ENCODE results near the gene MUC22.
A peak's percentile ranks its signal among the peaks of the same experiment; 100 is the strongest.
"Not testable (repeated sequence)": the region's sequence is repeated elsewhere in the genome, so short reads cannot be mapped to it uniquely, and the experiment has no call there.

The MUC22 gene

DNA sequence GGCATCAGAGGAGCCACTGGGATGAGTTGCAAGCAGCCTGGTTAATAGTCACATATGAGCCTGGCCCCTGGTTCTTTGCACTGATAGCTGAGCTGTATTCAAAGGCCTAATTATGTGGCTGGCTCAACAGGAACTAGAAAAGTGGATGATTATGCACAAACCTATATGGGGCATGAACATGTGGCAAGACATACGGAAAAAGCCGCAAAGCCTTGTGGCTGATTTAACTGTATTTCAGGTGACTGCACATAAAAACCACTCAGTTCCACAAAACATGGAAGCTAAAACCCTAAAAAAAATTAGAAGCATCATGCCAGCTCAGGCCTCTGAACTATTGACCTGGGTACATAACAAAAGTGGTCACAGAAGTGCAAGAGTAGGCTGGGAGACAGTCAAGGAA is 13.0 kb upstream of the MUC22 start:
- no peak for FAIRE-seq
- no peak for DNase-seq (ENCODE audit: low spot score)

DNA sequence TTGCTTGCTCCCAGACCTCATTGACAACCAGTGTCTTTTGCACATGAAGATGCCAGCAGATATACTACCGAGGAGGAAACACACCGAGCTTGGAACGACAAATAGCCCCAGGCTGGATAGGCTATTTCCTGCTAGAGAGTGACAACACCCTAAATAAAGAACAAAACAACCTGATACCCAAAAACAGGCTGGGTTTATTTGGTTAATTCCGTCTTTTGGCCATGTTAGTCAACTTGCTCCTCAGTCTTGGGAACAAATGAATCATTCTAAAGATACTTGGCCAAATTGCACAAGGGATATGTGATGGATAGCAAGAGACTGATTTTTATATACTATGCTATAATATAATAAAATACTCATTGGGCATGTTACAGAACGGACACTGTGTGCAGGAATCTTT is 11.5 kb upstream of the MUC22 start:
- FAIRE-seq (no peak), DNase-seq (ENCODE audit: low spot score) (no peak)

DNA sequence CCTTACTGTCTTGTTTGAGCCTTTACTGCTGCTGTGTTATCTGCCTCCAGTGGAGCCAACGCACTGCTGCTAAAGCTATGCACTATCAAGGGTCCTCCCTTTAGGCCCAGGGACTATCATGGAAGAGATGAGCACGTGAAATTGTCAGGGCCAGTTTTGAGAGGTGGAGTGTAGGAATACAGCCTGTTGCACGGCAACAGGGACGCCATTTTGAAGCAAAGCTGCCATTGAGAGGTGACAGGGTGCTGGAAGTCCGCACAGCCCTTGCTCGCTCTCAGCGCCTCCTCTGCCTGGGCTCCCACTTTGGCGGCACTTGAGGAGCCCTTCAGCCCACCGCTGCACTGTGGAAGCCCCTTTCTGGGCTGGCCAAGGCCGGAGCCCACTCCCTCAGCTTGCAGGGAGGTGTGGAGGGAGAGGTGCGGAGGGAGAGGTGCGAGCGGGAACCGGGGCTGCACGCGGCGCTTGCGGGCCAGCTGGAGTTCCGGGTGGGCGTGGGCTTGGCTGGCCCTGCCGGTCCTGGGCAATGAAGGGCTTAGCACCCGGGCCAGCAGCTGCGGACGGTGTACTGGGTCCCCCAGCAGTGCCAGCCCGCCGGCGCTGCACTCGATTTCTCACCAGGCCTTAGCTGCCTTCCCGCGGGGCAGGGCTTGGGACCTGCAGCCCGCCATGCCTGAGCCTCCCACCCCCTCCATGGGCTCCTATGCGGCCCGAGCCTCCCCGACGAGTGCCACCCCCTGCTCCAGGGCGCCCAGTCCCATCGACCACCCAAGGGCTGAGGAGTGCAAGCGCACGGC is 10.0 kb upstream of the MUC22 start:
- FAIRE-seq, result not testable (repeated sequence)

DNA sequence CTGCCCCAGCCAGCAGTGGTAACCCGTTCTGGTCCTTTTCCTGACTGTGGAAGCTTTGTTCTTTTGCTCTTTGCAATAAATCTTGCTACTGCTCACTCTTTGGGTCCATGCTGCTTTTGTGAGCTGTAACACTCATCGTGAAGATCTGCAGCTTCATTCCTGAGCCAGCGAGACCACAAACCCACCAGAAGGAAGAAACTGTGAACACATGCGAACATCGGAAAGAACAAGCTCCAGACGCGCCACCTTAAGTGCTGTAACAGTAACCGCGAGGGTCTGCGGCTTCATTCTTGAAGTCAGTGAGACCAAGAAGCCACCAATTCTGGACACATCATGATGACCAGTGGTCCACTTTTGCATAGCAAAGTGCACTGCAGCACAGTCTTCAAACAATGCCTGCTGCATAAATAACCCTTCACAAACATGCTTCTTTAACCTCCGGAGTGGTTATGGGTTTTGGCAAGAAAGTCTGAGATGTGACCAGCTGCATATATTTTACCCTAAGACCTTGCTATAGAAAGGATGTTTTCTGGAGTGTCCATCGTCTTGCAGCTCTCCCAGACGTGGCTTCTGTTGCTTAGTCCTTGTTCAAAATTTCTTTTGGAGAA is 8.9 kb upstream of the MUC22 start:
- no peak for DNase-seq (ENCODE audit: low spot score)
- no peak for FAIRE-seq

More for the DNA sequence above, 10.0 kb upstream of the MUC22 start:
- not testable (repeated sequence) for DNase-seq (ENCODE audit: low spot score)

DNA sequence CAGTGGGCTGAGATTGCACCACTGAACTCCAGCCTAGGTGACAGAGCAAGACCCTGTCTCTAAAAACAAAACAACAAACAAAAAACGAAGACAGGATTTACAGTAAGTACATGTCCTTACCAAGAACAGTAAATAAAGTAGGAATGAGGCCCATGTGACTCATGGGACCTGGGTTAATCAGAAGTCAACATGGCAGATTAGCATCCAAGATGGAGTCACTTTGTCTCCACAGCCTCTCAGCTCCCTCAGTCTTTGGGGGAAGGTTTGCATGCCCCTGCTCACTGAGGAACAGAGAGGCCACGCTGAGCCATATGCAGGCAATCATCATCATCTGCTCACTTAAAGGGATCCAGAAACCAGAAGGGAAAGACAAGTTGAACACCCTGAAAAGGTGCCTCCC is 7.8 kb upstream of the MUC22 start:
- DNase-seq (ENCODE audit: low spot score) (no peak), FAIRE-seq (no peak)

DNA sequence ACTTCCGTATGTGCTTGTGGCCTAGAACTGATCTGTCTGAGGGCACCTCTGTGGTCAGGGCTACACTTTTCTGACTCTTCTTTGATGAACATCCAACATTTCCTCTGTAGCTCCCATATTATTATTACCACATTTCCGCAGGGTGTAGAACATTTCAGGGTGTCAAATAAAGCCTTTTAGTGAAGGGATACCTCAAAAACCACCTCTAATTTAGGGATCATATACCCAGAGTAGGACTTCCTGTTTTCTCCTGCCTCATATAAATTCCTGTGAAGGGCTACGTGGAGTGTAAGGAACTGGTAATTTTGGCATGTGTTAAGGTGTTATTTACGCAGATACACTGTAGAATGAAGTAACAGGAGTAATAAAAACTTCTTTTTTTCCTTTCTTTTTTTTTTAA is 5.5 kb upstream of the MUC22 start:
- no peak for DNase-seq (ENCODE audit: low spot score)

DNA sequence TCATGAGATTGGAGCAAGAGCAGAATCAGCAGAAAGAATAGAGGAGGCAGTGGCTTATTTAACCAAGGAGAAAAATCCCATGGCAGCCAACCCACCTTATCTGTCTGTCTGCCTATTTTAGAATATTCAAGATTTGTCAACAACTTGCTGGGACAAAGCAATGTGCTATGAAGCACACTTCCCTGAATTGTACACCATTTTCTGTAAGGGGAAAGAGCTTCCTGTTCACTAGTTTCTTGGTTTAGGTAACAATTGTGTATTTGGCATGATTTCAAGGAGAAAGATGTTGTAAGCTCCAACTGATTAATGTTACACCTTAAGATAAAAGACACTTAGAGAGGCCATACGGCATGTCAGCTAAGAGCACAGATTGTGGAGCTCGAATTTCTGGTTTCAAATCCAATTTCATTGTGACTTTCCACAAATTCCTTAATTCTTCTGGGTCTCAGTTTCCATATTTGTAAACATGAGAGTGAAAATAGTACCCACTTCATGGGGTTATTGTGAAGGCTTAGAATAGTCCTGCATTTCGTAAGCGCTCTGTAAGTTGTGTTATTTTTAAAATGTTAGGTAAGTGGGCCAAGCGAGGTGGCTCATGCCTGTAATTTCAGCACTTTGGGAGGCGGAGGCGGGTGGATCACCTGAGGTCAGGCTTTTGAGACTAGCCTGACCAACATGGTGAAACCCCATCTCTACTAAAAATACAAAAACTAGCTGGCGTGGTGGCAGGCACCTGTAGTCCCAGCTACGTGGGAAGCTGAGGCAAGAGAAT is 4.8 kb upstream of the MUC22 start:
- FAIRE-seq, result no peak
- DNase-seq (ENCODE audit: low spot score), result no peak

More for the DNA sequence above, 5.5 kb upstream of the MUC22 start:
- FAIRE-seq, result no peak

DNA sequence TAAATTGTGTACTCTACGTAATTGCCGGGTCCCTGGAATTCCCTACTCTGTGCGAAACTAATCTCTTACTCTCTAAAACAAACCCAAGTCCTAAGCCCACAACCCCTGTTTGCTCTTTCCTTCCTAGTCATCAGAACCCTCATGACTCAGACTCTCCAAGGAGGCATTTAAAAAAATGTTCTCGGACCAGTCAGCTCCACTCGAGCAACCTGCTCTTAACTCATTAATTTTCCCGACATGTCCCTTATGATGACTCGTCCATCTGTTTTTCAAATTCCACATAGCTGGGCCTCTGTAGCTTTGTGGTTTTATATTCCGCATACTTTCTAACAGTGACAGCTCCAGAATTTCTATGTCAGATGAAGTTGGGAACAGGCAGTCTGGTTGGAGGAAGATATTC is 2.6 kb upstream of the MUC22 start:
- peak; percentile 94 for DNase-seq (ENCODE audit: low spot score)
- FAIRE-seq, result peak; percentile 97

DNA sequence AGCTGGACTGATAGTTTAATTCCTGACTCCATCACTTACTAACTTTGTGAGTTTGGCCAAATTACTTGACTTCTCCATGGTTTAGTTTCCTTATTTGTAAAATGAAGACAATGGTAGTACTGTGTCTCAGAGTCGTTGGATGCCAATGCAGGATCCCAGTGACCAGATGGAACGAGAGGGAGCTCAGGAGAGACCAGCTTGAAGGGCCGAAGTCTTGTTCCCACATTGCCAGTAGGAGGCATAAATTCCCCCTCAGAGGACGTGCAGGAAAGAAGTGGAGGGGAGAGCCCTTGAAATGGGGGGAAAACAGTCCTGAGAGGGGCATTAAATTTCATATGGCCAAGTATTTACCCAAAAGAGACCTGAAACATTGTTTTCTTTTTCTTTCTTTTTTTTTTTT is 2.1 kb upstream of the MUC22 start:
- DNase-seq (ENCODE audit: low spot score), result no peak
- FAIRE-seq, result no peak

DNA sequence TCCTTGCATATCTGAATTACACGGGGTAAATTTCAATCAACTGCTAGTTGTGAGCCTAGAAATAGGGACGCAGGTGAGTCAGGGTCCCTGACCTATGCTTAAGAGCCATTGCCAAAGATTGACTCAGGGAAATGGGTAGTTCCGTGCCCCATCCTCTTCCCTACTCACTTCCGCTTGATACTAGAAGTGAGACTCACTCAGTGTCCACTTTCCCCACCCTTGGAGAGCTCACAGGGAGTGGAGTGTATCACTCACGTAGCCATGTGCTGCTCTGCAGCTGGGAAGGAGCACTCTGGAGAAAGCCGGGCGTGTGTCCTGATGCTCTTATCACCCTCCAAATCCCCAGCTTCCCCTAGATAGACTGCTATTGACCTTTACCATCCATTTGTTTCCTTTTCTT is 543 bp upstream of the MUC22 start:
- FAIRE-seq (no peak), DNase-seq (ENCODE audit: low spot score) (no peak)

DNA sequence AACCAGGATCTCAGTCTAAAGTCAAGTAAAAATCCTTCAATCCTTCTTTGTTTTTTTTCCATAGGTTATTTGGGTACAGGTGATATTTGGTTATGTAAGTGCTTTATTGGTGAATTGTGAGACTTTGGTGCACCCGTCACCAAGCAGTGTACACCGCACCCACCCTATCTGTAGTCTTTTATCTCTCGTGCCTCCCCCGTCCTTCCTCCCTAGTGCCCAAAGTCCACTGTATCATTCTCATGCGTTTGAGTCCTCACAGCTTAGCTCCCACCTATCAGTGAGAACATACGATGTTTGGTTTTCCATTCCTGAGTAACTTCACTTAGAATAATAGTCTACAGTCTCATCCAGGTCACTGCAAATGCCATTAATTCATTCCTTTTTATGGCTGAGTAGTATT is 879 bp downstream of the MUC22 start:
- DNase-seq (ENCODE audit: low spot score) (no peak), FAIRE-seq (no peak)

DNA sequence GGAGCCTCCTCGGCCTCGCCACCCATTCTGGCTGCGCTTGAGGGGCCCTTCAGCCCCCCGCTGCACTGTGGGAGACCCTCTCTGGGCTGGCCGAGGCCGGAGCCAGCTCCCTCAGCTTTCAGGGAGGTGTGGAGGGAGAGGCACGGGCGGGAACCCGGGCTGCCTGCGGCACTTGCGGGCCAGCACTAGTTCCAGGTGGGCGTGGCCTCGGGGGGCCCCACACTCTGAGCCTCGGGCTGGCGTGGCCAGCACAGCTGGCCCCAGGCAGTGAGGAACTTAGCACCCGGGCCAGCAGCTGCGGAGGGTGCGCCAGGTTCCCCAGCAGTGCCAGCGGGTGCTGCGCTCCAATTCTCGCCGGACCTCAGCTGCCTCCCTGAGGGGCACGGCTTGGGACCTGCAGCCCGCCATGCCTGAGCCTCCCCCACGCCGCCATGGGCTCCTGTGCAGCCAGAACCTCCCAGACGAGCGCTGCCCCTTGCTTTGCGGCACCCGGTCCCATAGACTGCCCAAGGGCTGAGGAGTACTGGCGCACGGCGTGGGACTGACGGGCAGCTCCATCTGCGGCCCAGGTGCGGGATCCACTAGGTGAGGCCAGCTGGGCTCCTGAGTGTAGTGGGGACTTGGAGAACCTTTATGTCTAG is 6.5 kb downstream of the MUC22 start:
- DNase-seq (ENCODE audit: low spot score) (no peak), FAIRE-seq (no peak)

DNA sequence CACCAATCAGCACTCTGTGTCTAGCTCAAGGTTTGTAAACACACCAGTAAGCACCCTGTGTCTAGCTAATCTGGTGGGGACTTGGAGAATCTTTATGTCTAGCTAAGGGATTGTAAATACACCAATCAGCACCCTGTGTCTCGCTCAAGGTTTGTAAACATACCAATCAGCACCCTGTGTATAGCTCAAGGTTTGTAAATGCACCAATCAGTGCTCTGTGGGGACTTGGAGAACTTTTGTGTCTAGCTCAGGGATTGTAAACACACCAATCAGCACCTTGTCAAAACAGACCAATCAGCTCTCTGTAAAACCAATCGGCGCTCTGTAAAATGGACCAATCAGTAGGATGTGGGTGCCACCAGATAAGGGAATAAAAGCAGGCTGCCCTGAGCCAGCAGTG is 7.2 kb downstream of the MUC22 start:
- not testable (repeated sequence) for DNase-seq (ENCODE audit: low spot score); FAIRE-seq

DNA sequence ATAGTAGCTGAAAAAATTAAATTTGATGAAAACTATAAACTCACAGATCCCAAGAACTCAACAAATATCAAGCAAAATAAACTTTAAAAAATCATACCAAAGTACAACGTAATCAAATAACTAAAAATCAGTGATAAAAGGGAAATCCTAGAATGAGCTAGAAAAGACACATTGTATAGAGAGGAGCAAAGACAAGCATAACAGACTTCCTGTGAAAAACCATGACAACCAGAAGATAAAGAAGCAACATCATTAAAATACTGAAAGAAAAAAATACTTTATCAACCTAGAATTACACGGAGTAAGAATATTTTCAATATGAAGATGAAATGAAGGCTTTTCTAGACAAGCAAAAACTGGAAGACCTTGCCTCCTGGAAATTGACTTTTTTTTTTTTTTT is 9.8 kb downstream of the MUC22 start:
- no peak for FAIRE-seq
- DNase-seq (ENCODE audit: low spot score), result no peak

DNA sequence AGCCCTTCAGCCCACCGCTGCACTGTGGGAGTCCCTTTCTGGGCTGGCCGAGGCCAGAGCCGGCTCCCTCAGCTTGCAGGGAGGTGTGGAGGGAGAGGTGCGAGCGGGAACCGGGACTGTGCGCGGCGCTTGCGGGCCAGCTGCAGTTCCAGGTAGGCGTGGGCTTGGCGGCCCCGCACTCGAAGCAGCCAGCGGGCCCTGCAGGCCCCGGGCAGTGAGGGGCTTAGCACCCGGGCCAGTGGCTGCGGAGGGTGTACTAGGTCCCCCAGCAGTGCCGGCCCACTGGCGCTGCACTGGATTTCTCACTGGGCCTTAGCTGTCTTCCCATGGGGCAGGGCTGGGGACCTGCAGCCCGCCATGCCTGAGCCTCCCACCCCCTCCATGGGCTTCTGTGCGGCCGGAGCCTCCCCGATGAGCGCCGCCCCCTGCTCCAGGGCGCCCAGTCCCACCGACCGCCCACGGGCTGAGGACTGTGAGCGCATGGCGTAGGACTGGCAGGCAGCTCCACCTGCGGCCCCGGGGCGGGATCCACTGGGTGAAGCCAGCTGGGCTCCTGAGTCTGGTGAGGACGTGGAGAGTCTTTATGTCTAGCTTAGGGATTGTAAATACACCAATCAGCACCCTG is 10.5 kb downstream of the MUC22 start:
- not testable (repeated sequence) for FAIRE-seq; DNase-seq (ENCODE audit: low spot score)

DNA sequence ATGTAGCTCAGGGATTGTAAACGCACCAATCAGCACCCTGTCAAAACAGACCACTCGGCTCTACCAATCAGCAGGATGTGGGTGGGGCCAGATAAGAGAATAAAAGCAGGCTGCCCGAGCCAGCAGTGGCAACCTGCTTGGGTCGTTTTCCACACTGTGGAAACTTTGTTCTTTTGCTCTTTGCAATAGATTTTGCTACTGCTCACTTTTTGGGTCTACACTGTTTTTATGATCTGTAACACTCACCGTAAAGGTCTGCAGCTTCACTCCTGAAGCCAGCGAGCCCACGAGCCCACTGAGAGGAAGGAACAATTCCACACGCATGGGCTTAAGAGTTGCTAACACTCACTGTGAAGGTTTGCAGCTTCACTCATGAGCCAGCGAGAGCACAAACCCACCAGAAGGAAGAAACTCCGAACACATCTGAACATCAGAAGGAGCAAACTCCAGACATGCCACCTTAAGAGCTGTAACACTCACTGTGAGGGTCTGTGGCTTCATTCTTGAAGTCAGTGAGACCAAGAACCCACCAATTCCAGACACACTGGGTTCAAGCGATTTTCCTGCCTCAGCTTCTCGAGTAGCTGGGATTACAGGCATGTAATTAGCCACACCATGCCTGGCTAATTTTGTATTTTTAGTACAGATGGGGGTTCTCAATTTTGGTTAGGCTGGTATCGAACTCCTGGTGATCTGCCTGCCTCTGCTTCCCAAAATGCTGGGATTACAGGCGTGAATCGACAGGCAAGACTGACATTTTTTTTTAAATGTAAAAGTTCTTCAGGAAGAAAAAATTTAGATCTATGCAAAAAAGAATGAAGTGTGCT is 11.6 kb downstream of the MUC22 start:
- DNase-seq (ENCODE audit: low spot score); FAIRE-seq: not testable (repeated sequence)

DNA sequence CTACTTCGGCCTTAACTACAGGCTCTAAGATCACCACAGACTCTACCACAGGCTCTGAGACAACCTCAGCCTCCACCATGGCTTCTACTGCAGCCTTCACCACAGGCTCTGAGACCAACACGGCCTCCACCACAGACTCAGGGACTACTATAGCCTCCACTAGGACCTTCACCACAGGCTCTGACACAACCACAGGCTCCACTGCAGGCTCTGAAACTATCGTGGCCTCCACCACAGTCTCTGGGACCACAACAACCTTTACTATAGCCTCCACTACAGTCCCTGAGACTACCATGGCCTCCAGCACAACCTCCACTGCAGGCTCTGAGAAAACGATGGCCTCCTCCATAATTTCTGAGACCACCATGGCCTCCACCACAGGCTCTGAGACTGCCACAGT is 15.3 kb downstream of the MUC22 start:
- no peak for FAIRE-seq
- DNase-seq (ENCODE audit: low spot score), result no peak

DNA sequence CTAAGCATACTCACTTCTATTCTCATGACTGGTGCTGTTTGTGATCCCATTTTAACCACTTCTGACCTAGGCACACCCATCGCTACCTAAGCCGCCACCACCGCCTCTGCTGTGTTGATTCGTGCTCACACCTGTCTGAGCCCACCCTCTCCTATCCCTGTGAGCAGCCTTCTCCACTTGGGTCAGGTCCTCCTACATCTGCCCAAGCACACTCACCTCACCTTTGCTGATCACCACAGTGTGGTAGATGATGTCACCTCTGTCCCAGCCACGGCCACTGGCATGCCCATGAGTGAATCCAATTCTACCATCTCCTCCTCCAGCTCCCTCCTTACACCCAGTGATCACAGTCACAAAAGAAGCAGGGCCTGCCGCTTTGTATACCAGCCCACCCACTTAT is 20.8 kb downstream of the MUC22 start:
- DNase-seq (ENCODE audit: low spot score) (no peak), FAIRE-seq (no peak)

DNA sequence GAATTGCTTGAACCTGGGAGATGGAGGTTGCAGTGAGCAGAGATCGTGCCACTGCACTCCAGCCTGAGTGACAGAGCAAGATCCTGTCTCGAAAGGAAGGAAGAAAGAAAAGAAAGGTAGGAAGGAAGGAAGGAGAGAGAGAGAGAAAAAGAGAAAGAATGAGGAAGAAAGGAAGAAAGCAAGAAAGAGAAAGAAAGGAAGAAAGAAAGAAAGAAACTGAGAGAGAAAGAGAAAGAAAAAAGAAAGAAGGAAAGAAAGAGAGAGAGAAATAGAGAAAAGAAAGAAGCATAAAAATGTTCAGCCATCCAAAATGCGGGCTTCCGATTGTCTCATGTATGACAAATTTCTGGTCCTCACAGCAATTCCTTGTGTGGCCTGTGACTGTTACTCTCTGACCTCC is 22.8 kb downstream of the MUC22 start:
- DNase-seq (ENCODE audit: low spot score) (no peak), FAIRE-seq (no peak)

DNA sequence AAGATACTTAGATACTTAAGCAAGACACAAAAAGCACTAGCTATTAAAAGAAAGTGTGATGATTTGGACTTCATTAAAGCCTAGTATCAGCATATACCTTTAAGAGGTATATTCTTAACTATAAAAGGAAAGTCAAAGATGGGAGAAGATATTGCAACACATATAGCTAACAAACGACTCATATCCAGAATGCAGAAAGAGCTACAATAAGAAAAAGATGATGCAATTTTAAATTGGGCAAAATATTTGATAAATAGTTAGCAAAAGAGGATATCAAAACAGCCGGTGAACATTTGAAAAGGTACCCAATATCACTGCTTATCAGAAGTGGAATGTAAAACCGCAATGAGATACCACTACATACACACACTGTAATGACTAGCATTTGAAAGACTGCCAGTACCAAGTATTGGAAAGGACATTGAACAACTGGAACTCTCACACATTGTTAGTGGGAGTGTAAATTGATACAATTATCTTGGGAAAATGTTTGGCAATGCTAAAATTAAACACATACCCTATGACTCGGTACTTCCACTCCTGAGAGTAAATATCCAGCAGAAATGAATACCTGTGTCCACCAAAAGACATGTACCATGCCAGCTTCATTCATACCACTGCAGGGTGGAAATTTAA is 25.7 kb downstream of the MUC22 start:
- FAIRE-seq (no peak), DNase-seq (ENCODE audit: low spot score) (no peak)
